Smooth muscle cell (in vitro differentiated cells): ENCODE measurements around the gene ENTREP1. TPM values are rescaled to one million over a fixed set of nuclear protein-coding genes. Genes with fewer than 3 reads are reported as not detected.

Experiments
- DNase-seq: peaks from one replicate; lab custom pipeline; 2025; ENCODE audit not compliant: unreplicated experiment; lab: John Stamatoyannopoulos, UW
- H2AFZ ChIP-seq: fragments of 200-600 bp; sonication (generic); 2 replicates; pipeline ENCODE4 v1.6.0; 2016; ENCODE audit warnings: antibody characterized with exemption, low read depth, mild to moderate bottlenecking
- H3F3A ChIP-seq: fragments of 200-600 bp; sonication (generic); 2 replicates; pipeline ENCODE4 v1.6.0; 2017; ENCODE audit warnings: antibody characterized with exemption, low read depth
- H3K27ac ChIP-seq: fragments of 200-600 bp; sonication (generic); 2 replicates; pipeline ENCODE4 v1.5.1; 2016; ENCODE audit warnings: low read depth, mild to moderate bottlenecking
- H3K27me3 ChIP-seq: fragments of 200-600 bp; sonication (generic); 2 replicates; pipeline ENCODE4 v1.6.1; 2016; ENCODE audit warnings: low read depth, mild to moderate bottlenecking
- H3K36me3 ChIP-seq: fragments of 200-600 bp; sonication (generic); 2 replicates; pipeline ENCODE4 v1.5.1; 2016; ENCODE audit warnings: low read depth
- H3K4me1 ChIP-seq: fragments of 200-600 bp; sonication (generic); 2 replicates; pipeline ENCODE4 v1.5.1; 2016; ENCODE audit warnings: low read depth
- H3K4me2 ChIP-seq: fragments of 200-600 bp; sonication (generic); 2 replicates; pipeline ENCODE4 v1.6.0; 2016; ENCODE audit warnings: mild to moderate bottlenecking
- H3K4me3 ChIP-seq: fragments of 200-600 bp; sonication (generic); 2 replicates; pipeline ENCODE4 v1.5.1; 2016; ENCODE audit warnings: mild to moderate bottlenecking
- H3K79me2 ChIP-seq: fragments of 200-600 bp; sonication (generic); 2 replicates; pipeline ENCODE4 v1.6.0; 2016; ENCODE audit warnings: low read depth, mild to moderate bottlenecking
- H3K9ac ChIP-seq: fragments of 200-600 bp; sonication (generic); 2 replicates; pipeline ENCODE4 v1.6.0; 2016; ENCODE audit warnings: low read depth
- H3K9me3 ChIP-seq: fragments of 200-600 bp; sonication (generic); replicated peaks from 2 replicates; pipeline ENCODE4 v1.5.1; 2016; ENCODE audit warnings: low read depth
- H4K20me1 ChIP-seq: fragments of 200-600 bp; sonication (generic); 2 replicates; pipeline ENCODE4 v1.6.0; 2016; ENCODE audit warnings: low read depth
- CTCF ChIP-seq: fragments of 200-600 bp; sonication (generic); IDR thresholded peaks from 2 replicates; pipeline ENCODE4 v1.5.1; 2017; ENCODE audit warnings: borderline replicate concordance, mild to moderate bottlenecking, antibody characterized with exemption; ENCODE audit not compliant: insufficient read depth, poor library complexity, severe bottlenecking
- WGBS: methylation state at CpG from one replicate; pipeline ENCODE4 v1.1.7; 2016; ENCODE audit warnings: low lambda C conversion rate; 5-methylcytosine and 5-hydroxymethylcytosine counted together
- polyA plus RNA-seq: library from polyadenylated mRNA; unstranded; fragments of >200 nt; fragmentation: Nextera tagmentation; extraction: Ambion mirVana; gene quantifications from 2 replicates; pipeline ENCODE4 v1.2.1, GENCODE V29; 2016
- total RNA-seq: library from RNA; depleted of rRNA; stranded (reverse); fragments of >200 nt; gene quantifications from 2 replicates; pipeline ENCODE4 v1.2.3, GENCODE V29; 2014

The ENTREP1 gene
- total and polyA plus RNA-seq, 2 experiments from 2014 or later: 2.4 to 7.3 TPM

GRCh38 chr9:69370430-69370829, 45.4 kb downstream of the ENTREP1 start:
- Histone ChIP-seq H3F3A (peaks cover 11% of the 10 kb centered on the region), H3K9ac (no peak overlapping the region), H2AFZ (no peak overlapping the region), H3K79me2 (no peaks in the 10 kb centered on the region), H3K27me3 (no peaks in the 10 kb centered on the region), H3K4me1 (peaks cover 11% of the 10 kb centered on the region), H3K36me3 (no peaks in the 10 kb centered on the region), H3K9me3 (no peaks in the 10 kb centered on the region), H3K4me2 (peak overlapping the region; percentile 71), H4K20me1 (no peaks in the 10 kb centered on the region), H3K4me3 (no peak overlapping the region), H3K27ac (no peak overlapping the region)
- WGBS: 64% methylated on average over 2 of the region's 2 CpGs
- DNase-seq: no peak
- no peak for TF ChIP-seq CTCF

GRCh38 chr9:69371001-69371400, 46.0 kb downstream of the ENTREP1 start:
- no peak overlapping the region for H3K9ac ChIP-seq
- peak overlapping the region; percentile 44 for H3K27ac ChIP-seq
- peaks cover 11% of the 10 kb centered on the region for H3K4me1 ChIP-seq
- H3F3A ChIP-seq: peaks cover 11% of the 10 kb centered on the region
- H3K79me2 ChIP-seq: no peaks in the 10 kb centered on the region
- H3K36me3 ChIP-seq: no peaks in the 10 kb centered on the region
- peak overlapping the region; percentile 71 for H3K4me2 ChIP-seq
- 50% methylated on average over 1 of the region's 1 CpG for WGBS
- no peaks in the 10 kb centered on the region for H3K27me3 ChIP-seq
- H4K20me1 ChIP-seq: no peaks in the 10 kb centered on the region
- no peak overlapping the region for H3K4me3 ChIP-seq
- no peak for TF ChIP-seq CTCF
- no peak overlapping the region for H2AFZ ChIP-seq
- DNase-seq: no peak
- no peaks in the 10 kb centered on the region for H3K9me3 ChIP-seq

- Histone ChIP-seq H3K27ac (peak overlapping the region; percentile 76), H3K27me3 (no peaks in the 10 kb centered on the region), H2AFZ (no peak overlapping the region), H3K36me3 (no peaks in the 10 kb centered on the region), H4K20me1 (no peaks in the 10 kb centered on the region), H3F3A (peaks cover 30% of the 10 kb centered on the region), H3K4me3 (no peak overlapping the region), H3K9me3 (no peaks in the 10 kb centered on the region), H3K79me2 (no peaks in the 10 kb centered on the region), H3K9ac (no peak overlapping the region), H3K4me1 (peaks cover 5% of the 10 kb centered on the region), H3K4me2 (peak overlapping the region; percentile 69)
- no peak for TF ChIP-seq CTCF
- DNase-seq: no peak
- WGBS: 4% methylated on average over 3 of the region's 3 CpGs
Measured at GRCh38 chr9:69376651-69377050, 51.6 kb downstream of the ENTREP1 start.

GRCh38 chr9:69377291-69377690, 52.3 kb downstream of the ENTREP1 start:
- TF ChIP-seq CTCF: no peak
- Histone ChIP-seq H3K4me2 (peak overlapping the region; percentile 64), H3K36me3 (no peaks in the 10 kb centered on the region), H3K4me3 (no peak overlapping the region), H2AFZ (no peak overlapping the region), H3K27me3 (no peaks in the 10 kb centered on the region), H4K20me1 (no peaks in the 10 kb centered on the region), H3K27ac (peak overlapping the region; percentile 76), H3K9me3 (no peaks in the 10 kb centered on the region), H3K9ac (no peak overlapping the region), H3K79me2 (no peaks in the 10 kb centered on the region), H3F3A (peaks cover 26% of the 10 kb centered on the region), H3K4me1 (peaks cover 8% of the 10 kb centered on the region)
- DNase-seq: no peak
- 93% methylated on average over 13 of the region's 13 CpGs for WGBS
